HCT116 (cell line): Measurements from ENCODE around the gene CASQ1. TPM values are rescaled to one million over a fixed set of nuclear protein-coding genes. Genes with fewer than 3 reads are reported as not detected.

ENCODE experiments used
- ATAC-seq: fragments of 200-7000 bp; cut with Tn5 transposase; 2 replicates; pipeline ENCODE4 v1.9.1; 2020; ENCODE audit warnings: mild to moderate bottlenecking, moderate library complexity
- BruUV-seq: library from RNA; stranded (reverse); fragments of 400-500 nt; replicated peaks from 2 replicates; lab custom pipeline; 2021; lab: Mats Ljungman, UMichigan
- CTCF ChIA-PET: fragments of 300-600 bp; sonication (Branson Sonifier 250); formaldehyde crosslinking; loops from one replicate; lab custom pipeline; 2021; ENCODE audit warnings: antibody characterized with exemption; lab: Charles Lee
- POLR2A ChIA-PET: fragments of 300-600, 350-600 bp; sonication (Branson Sonifier 250); formaldehyde crosslinking; loops from one replicate; lab custom pipeline; 2021; ENCODE audit warnings: antibody characterized with exemption; lab: Charles Lee
- RAD21 ChIA-PET, 2 experiments: fragments of 300-600 bp; sonication (Branson Sonifier 250); formaldehyde crosslinking; loops; one replicate each; lab custom pipeline; 2023; ENCODE audit warnings: low total read pairs in 2 of 2; ENCODE audit not compliant: uncharacterized antibody in 2 of 2, unreplicated experiment in 2 of 2, low non-redundant PET in 1 of 2; lab: Charles Lee
- DNase-seq: peaks from one replicate; pipeline ENCODE4 v3.0.0-alpha.2; 2010; ENCODE audit warnings: low read depth, low spot score
- H2AFZ ChIP-seq: fragments of 200-600 bp; shearing (Covaris generic), sonication (generic); 2 replicates; pipeline ENCODE4 v1.6.1; 2017; ENCODE audit warnings: low read depth, mixed run types, mixed read lengths, antibody characterized with exemption, low read length; ENCODE audit not compliant: poor library complexity, severe bottlenecking
- H3K27ac ChIP-seq: 2 replicates; pipeline ENCODE4 v1.5.1; 2012; ENCODE audit warnings: low read depth, low read length
- H3K27me3 ChIP-seq: fragments of 200-600 bp; sonication (generic); 2 replicates; pipeline ENCODE4 v1.6.1; 2016; ENCODE audit warnings: mixed run types, low read length, mixed read lengths; ENCODE audit not compliant: insufficient read depth
- H3K36me3 ChIP-seq, 2 experiments: fragments of 200-500 bp in 1 of 2; fragments of 200-600 bp in 1 of 2; sonication (Bioruptor generic) in 1 of 2; sonication (generic) in 1 of 2; 2 replicates each; pipeline versions ENCODE4 v1.5.1 to v1.6.1; 2014 to 2016; ENCODE audit warnings: low read length in 2 of 2, inconsistent platforms in 1 of 2, mixed read lengths in 1 of 2, mixed run types in 1 of 2; ENCODE audit not compliant: insufficient read depth in 2 of 2, control insufficient read depth in 1 of 2
- H3K4me1 ChIP-seq, 2 experiments: fragments of 200-600 bp in 1 of 2; sonication (generic) in 1 of 2; 2 replicates each; pipeline versions ENCODE4 v1.5.1 to v1.6.1; 2012 to 2017; ENCODE audit warnings: low read length in 2 of 2, inconsistent platforms in 1 of 2, mild to moderate bottlenecking in 1 of 2, mixed read lengths in 1 of 2, mixed run types in 1 of 2, moderate library complexity in 1 of 2; ENCODE audit not compliant: insufficient read depth in 2 of 2, control insufficient read depth in 1 of 2
- H3K4me2 ChIP-seq: fragments of 200-600 bp; sonication (generic); 2 replicates; pipeline ENCODE4 v1.6.1; 2017; ENCODE audit warnings: mixed run types, low read length, mixed read lengths
- H3K4me3 ChIP-seq, 2 experiments: fragments of 200-600 bp in 1 of 2; sonication (generic) in 1 of 2; replicated peaks in 1 of 2; 2 replicates each; pipeline ENCODE4 v1.5.1; 2011 to 2016; ENCODE audit warnings: low read length in 2 of 2, control low read depth in 1 of 2, low read depth in 1 of 2, mild to moderate bottlenecking in 1 of 2, mixed read lengths in 1 of 2, mixed run types in 1 of 2
- H3K79me2 ChIP-seq: fragments of 200-600 bp; sonication (generic); 2 replicates; pipeline ENCODE4 v1.6.1; 2017; ENCODE audit warnings: mild to moderate bottlenecking, mixed run types, low read length, moderate library complexity, mixed read lengths; ENCODE audit not compliant: insufficient read depth
- H3K9ac ChIP-seq: fragments of 200-600 bp; sonication (generic); 2 replicates; pipeline ENCODE4 v1.6.1; 2016; ENCODE audit warnings: low read length, mixed read lengths
- H3K9me2 ChIP-seq: fragments of 200-600 bp; sonication (generic), shearing (Covaris generic); 2 replicates; pipeline ENCODE4 v1.6.1; 2017; ENCODE audit warnings: mixed run types, mild to moderate bottlenecking, moderate library complexity; ENCODE audit not compliant: insufficient read depth
- H3K9me3 ChIP-seq, 2 experiments: fragments of 200-500 bp in 1 of 2; fragments of 200-600 bp in 1 of 2; sonication (Bioruptor generic) in 1 of 2; sonication (generic) in 1 of 2; 2 replicates each; pipeline ENCODE4 v1.6.1; 2014 to 2017; ENCODE audit warnings: low read length in 2 of 2, mixed read lengths in 2 of 2, inconsistent platforms in 1 of 2, low read depth in 1 of 2, mild to moderate bottlenecking in 1 of 2, mixed run types in 1 of 2, moderate library complexity in 1 of 2; ENCODE audit not compliant: control insufficient read depth in 1 of 2, insufficient read depth in 1 of 2
- H4K20me1 ChIP-seq: fragments of 200-600 bp; sonication (generic), shearing (Covaris generic); 2 replicates; pipeline ENCODE4 v1.6.1; 2017; ENCODE audit warnings: mixed run types, mild to moderate bottlenecking, moderate library complexity; ENCODE audit not compliant: insufficient read depth
- CBX3 ChIP-seq: IDR thresholded peaks from 2 replicates; pipeline ENCODE4 v1.6.1; 2012; ENCODE audit warnings: low read depth
- CEBPB ChIP-seq: IDR thresholded peaks from 2 replicates; pipeline ENCODE4 v1.6.1; 2012; ENCODE audit warnings: low read depth
- EGR1 ChIP-seq: IDR thresholded peaks from 2 replicates; pipeline ENCODE4 v1.6.1; 2012; ENCODE audit warnings: low read depth
- ELF1 ChIP-seq: IDR thresholded peaks from 2 replicates; pipeline ENCODE4 v1.6.1; 2012; ENCODE audit warnings: low read depth, borderline replicate concordance
- EZH2 ChIP-seq: fragments of 200-600 bp; sonication (generic); IDR thresholded peaks from 2 replicates; pipeline ENCODE4 v1.6.1; 2017; ENCODE audit warnings: antibody characterized with exemption, mixed run types
- JUND ChIP-seq: IDR thresholded peaks from 2 replicates; pipeline ENCODE4 v1.6.1; 2012
- POLR2A ChIP-seq: IDR thresholded peaks from 2 replicates; pipeline ENCODE4 v1.7.0; 2011; ENCODE audit warnings: borderline replicate concordance; ENCODE audit not compliant: insufficient read depth, insufficient read length; ENCODE audit errors: extremely low read depth
- SIN3A ChIP-seq: IDR thresholded peaks from 2 replicates; pipeline ENCODE4 v1.6.1; 2012; ENCODE audit warnings: low read depth
- SRF ChIP-seq: IDR thresholded peaks from 2 replicates; pipeline ENCODE4 v1.6.1; 2012; ENCODE audit warnings: low read depth
- YY1 ChIP-seq: IDR thresholded peaks from 2 replicates; pipeline ENCODE4 v1.6.1; 2011; ENCODE audit warnings: low read length, low read depth, moderate library complexity, mild to moderate bottlenecking; ENCODE audit not compliant: insufficient replicate concordance; ENCODE audit errors: extremely low read depth
- ZNF274 ChIP-seq: fragments of 200-500 bp; sonication (Bioruptor generic); IDR thresholded peaks from 2 replicates; pipeline ENCODE4 v1.6.1; 2014; ENCODE audit warnings: mild to moderate bottlenecking, low read depth, low read length, inconsistent platforms
- intact Hi-C: fragments of 100-400 bp; cut with micrococcal nuclease; formaldehyde crosslinking; loops from 2 replicates; pipeline ENCODE4 v1.10.0; 2022
- total RNA-seq: library from RNA; stranded (reverse); gene quantifications from one replicate; pipeline ENCODE4 v1.2.1, GENCODE V29; 2021; ENCODE audit not compliant: unreplicated experiment
- TF ChIP-seq, protein P1 (sequence below): IDR thresholded peaks from 2 replicates; pipeline ENCODE4 v1.6.1; 2012

CASQ1 gene
- total RNA-seq, 1 experiment from 2014 or later, result not detected

DNA sequence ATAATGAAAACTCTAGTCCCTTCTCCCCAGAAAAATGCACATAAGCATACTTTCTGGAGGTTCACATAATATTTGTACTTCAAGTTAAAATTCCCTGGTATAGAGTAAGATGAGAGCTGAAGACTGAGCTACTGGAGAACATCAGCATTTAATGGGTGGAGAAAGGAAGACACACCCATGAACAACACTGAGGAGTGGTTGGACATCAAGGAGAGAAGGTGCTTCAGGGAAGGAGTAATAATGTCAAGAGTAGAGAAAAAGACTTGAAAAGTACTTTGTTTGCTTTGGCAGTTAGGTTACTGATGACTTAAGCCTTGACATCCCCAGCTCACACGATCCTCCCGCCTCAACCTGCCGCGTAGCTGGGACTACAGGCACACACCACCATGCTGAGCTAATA, 36.7 kb downstream of the CASQ1 start:
- no TSS peak for BruUV-seq
- DNase-seq, result no peak
- POLR2A ChIA-PET, result no interaction called here

DNA sequence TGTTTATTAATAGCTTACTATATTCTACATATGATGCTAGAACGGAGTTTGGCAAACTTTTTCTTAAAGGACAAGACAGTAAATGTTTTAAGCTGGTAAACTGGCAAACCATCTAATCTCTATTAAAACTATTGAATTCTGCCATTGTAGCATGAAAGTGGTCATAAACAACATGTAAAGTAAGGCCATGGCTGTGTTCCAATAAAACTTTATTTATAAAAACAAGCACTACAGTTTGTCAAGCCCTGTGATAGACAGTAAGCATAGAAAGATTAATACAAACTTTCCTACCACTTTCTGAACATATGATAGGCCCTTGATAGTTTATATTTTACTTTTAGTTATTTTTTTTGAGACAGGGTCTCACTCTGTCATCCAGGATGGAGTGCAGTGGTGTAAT, 37.2 kb downstream of the CASQ1 start:
- ChIA-PET POLR2A (no interaction called here), CTCF (interaction anchor here (1.2 kb wide), 1 partner anchor 25 kb away, joined by 4 read pairs; no protein-coding TSS in a partner anchor), RAD21 (no interaction called here)
- BruUV-seq, result no TSS peak
- Histone ChIP-seq H3K9me3 (no peaks in the 10 kb centered on the region), H3K27me3 (no peaks in the 10 kb centered on the region), H3K9me2 (no peaks in the 10 kb centered on the region), H3K4me2 (no peak overlapping the region), H3K27ac (no peak overlapping the region), H3K9ac (no peak overlapping the region), H3K36me3 (peaks cover 47 to 61% of the 10 kb centered on the region in 2 experiments; a peak in 3 of 4 replicates), H2AFZ (no peak overlapping the region), H3K4me3 (no peak overlapping the region), H4K20me1 (no peaks in the 10 kb centered on the region), H3K4me1 (no peaks in the 10 kb centered on the region), H3K79me2 (no peaks in the 10 kb centered on the region)
- intact Hi-C loops, result no loop called here
- no peak for DNase-seq
- TF ChIP-seq SIN3A (no peak), CBX3 (no peak), EGR1 (no peak), POLR2A (no peak), SRF (no peak), EZH2 (no peak), JUND (no peak), CEBPB (no peak), ELF1 (no peak)
- TF ChIP-seq, protein P1, sequence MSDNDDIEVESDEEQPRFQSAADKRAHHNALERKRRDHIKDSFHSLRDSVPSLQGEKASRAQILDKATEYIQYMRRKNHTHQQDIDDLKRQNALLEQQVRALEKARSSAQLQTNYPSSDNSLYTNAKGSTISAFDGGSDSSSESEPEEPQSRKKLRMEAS, result no peak
- no peak for ATAC-seq

More for the DNA sequence above, 36.7 kb downstream of the CASQ1 start:
- H3K27ac ChIP-seq, result no peak overlapping the region
- ChIA-PET RAD21 (no interaction called here), CTCF (interaction anchor here (1.2 kb wide), 1 partner anchor 25 kb away, joined by 4 read pairs; no protein-coding TSS in a partner anchor)
- H2AFZ ChIP-seq, result no peak overlapping the region
- H3K4me1 ChIP-seq, result no peaks in the 10 kb centered on the region
- H3K9ac ChIP-seq, result no peak overlapping the region
- no peaks in the 10 kb centered on the region for H3K79me2 ChIP-seq
- H3K9me2 ChIP-seq, result no peaks in the 10 kb centered on the region
- H3K36me3 ChIP-seq, result peaks cover 46 to 64% of the 10 kb centered on the region in 2 experiments; a peak in 3 of 4 replicates
- no peak overlapping the region for H3K4me2 ChIP-seq
- no peak overlapping the region for H3K4me3 ChIP-seq
- no peak for TF ChIP-seq YY1
- no peak for TF ChIP-seq ZNF274
- no peak for TF ChIP-seq EZH2
- intact Hi-C loops, result no loop called here
- H3K27me3 ChIP-seq, result no peaks in the 10 kb centered on the region
- no peaks in the 10 kb centered on the region for H3K9me3 ChIP-seq
- ATAC-seq, result no peak
- H4K20me1 ChIP-seq, result no peaks in the 10 kb centered on the region
